ENCODE data around the gene CSAD. TPM values are rescaled to one million over a fixed set of nuclear protein-coding genes. Genes with fewer than 3 reads are reported as not detected.
"Not testable (repeated sequence)": the region's sequence is repeated elsewhere in the genome, so short reads cannot be mapped to it uniquely, and the experiment has no call there.

The CSAD gene
- total RNA-seq, 1 experiment from 2014 or later: 33.1 TPM

- H3K9me2 ChIP-seq (ENCODE audit: insufficient read depth): no peaks in the 10 kb centered on the region
- H3K36me3 ChIP-seq (ENCODE audit: low read depth): peaks cover 41% of the 10 kb centered on the region
- BruUV-seq (replicated peaks): no TSS peak
- H3K4me2 ChIP-seq: peak overlapping the region; percentile 96
- CTCF ChIA-PET: interaction anchor here (0.6 to 2.4 kb wide), 5 partner anchors 42 to 141 kb away, joined by 3 to 14 read pairs (median 4); partner anchors contain the start of genes AAAS and RARG
- peak overlapping the region; percentile 90 for H2AFZ ChIP-seq
- POLR2A ChIA-PET (ENCODE audit: unreplicated experiment): interaction anchor here (0.6 to 1.2 kb wide), 5 partner anchors 21 to 318 kb away, joined by 3 to 11 read pairs (median 7); partner anchors contain the start of genes MAP3K12 and SPRYD3
- H3F3A ChIP-seq (ENCODE audit: insufficient read depth, low read depth): peaks cover 39% of the 10 kb centered on the region
- peak overlapping the region; percentile 74 for H3K27ac ChIP-seq
- H3K79me2 ChIP-seq (ENCODE audit: low read depth): peaks cover 37% of the 10 kb centered on the region
- TF ChIP-seq EZH2 (IDR thresholded peaks at IDR 0.05; ENCODE audit: low read depth) (no peak), CTCF (conservative IDR thresholded peaks at IDR 0.05) (no peak)
- peak overlapping the region; percentile 61 for H3K4me3 ChIP-seq
- H3K4me1 ChIP-seq (replicated peaks; ENCODE audit: insufficient read depth): peaks cover 29% of the 10 kb centered on the region
- peak; percentile 74 to 80 for DNase-seq
- intact Hi-C loops (cut with micrococcal nuclease; ENCODE audit: unreplicated experiment): loop anchor here (1.0 to 2.0 kb wide), 2 partner anchors 15 to 40 kb away; no protein-coding TSS in a partner anchor
- H3K27me3 ChIP-seq (ENCODE audit: insufficient read depth, low read depth): no peaks in the 10 kb centered on the region
- no peaks in the 10 kb centered on the region for H3K9me3 ChIP-seq (ENCODE audit: insufficient read depth, low read depth)
- H4K20me1 ChIP-seq (ENCODE audit: insufficient read depth): peaks cover 21% of the 10 kb centered on the region
These were observed 363 bp upstream of the CSAD start for GRCh38 chr12:53180931-53181645.

- H3F3A ChIP-seq (ENCODE audit: insufficient read depth, low read depth): peaks cover 49% of the 10 kb centered on the region
- H3K4me3 ChIP-seq: peak overlapping the region; percentile 61
- peaks cover 27% of the 10 kb centered on the region for H3K36me3 ChIP-seq (ENCODE audit: low read depth)
- CTCF ChIA-PET: interaction anchor here (0.6 to 2.4 kb wide), 2 partner anchors 44 to 141 kb away, joined by 7 to 14 read pairs; partner anchors contain the start of gene AAAS
- H3K9me3 ChIP-seq (ENCODE audit: insufficient read depth, low read depth): no peaks in the 10 kb centered on the region
- peak overlapping the region; percentile 96 for H3K4me2 ChIP-seq
- H3K27ac ChIP-seq: peak overlapping the region; percentile 74
- no peaks in the 10 kb centered on the region for H3K9me2 ChIP-seq (ENCODE audit: insufficient read depth)
- peaks cover 21% of the 10 kb centered on the region for H4K20me1 ChIP-seq (ENCODE audit: insufficient read depth)
- no peak for DNase-seq
- peaks cover 40% of the 10 kb centered on the region for H3K4me1 ChIP-seq (replicated peaks; ENCODE audit: insufficient read depth)
- H2AFZ ChIP-seq: peak overlapping the region; percentile 90
- BruUV-seq (replicated peaks): TSS peak; percentile 83
- POLR2A ChIA-PET (ENCODE audit: unreplicated experiment): interaction anchor here (0.5 to 0.8 kb wide), 4 partner anchors 12 to 116 kb away, joined by 3 to 24 read pairs (median 8); partner anchors contain the start of gene PFDN5
- intact Hi-C loops (cut with micrococcal nuclease; ENCODE audit: unreplicated experiment): loop anchor here (2.0 to 10.0 kb wide), 2 partner anchors 41 to 115 kb away; no protein-coding TSS in a partner anchor
- H3K79me2 ChIP-seq (ENCODE audit: low read depth): peaks cover 37% of the 10 kb centered on the region
- TF ChIP-seq CTCF (conservative IDR thresholded peaks at IDR 0.05) (no peak), EZH2 (IDR thresholded peaks at IDR 0.05; ENCODE audit: low read depth) (no peak)
- no peaks in the 10 kb centered on the region for H3K27me3 ChIP-seq (ENCODE audit: insufficient read depth, low read depth)
These were observed 972 bp downstream of the CSAD start for GRCh38 chr12:53179687-53180219.

- H4K20me1 ChIP-seq (ENCODE audit: insufficient read depth): peaks cover 21% of the 10 kb centered on the region
- peaks cover 22% of the 10 kb centered on the region for H3K36me3 ChIP-seq (ENCODE audit: low read depth)
- intact Hi-C loops (cut with micrococcal nuclease; ENCODE audit: unreplicated experiment): loop anchor here (10.0 kb wide), 1 partner anchor 114 kb away; no protein-coding TSS in a partner anchor
- POLR2A ChIA-PET (ENCODE audit: unreplicated experiment); H3K9me3 ChIP-seq (ENCODE audit: insufficient read depth, low read depth); H3K27ac ChIP-seq; H3K4me3 ChIP-seq; DNase-seq; CTCF ChIA-PET; H3K27me3 ChIP-seq (ENCODE audit: insufficient read depth, low read depth); H3K9me2 ChIP-seq (ENCODE audit: insufficient read depth); H2AFZ ChIP-seq; BruUV-seq (replicated peaks): not testable (repeated sequence)
- peak overlapping the region; percentile 96; the same call in 1 of the 2 replicates for H3K4me2 ChIP-seq
- H3K79me2 ChIP-seq (ENCODE audit: low read depth): peaks cover 36% of the 10 kb centered on the region
- H3K4me1 ChIP-seq (replicated peaks; ENCODE audit: insufficient read depth): peaks cover 43% of the 10 kb centered on the region
- peaks cover 48% of the 10 kb centered on the region for H3F3A ChIP-seq (ENCODE audit: insufficient read depth, low read depth)
These were observed 1.9 kb downstream of the CSAD start for GRCh38 chr12:53178803-53179202.

- H3K4me2 ChIP-seq; H3K9me2 ChIP-seq (ENCODE audit: insufficient read depth); H3K27ac ChIP-seq; H3K4me3 ChIP-seq; H4K20me1 ChIP-seq (ENCODE audit: insufficient read depth); DNase-seq; BruUV-seq (replicated peaks); H3K27me3 ChIP-seq (ENCODE audit: insufficient read depth, low read depth); H3K36me3 ChIP-seq (ENCODE audit: low read depth); H2AFZ ChIP-seq; H3K9me3 ChIP-seq (ENCODE audit: insufficient read depth, low read depth); CTCF ChIA-PET: not testable (repeated sequence)
- intact Hi-C loops (cut with micrococcal nuclease; ENCODE audit: unreplicated experiment): loop anchor here (10.0 kb wide), 1 partner anchor 113 kb away; no protein-coding TSS in a partner anchor
- peaks cover 45% of the 10 kb centered on the region for H3F3A ChIP-seq (ENCODE audit: insufficient read depth, low read depth)
- peaks cover 23% of the 10 kb centered on the region for H3K79me2 ChIP-seq (ENCODE audit: low read depth)
- peaks cover 37% of the 10 kb centered on the region for H3K4me1 ChIP-seq (replicated peaks; ENCODE audit: insufficient read depth)
- POLR2A ChIA-PET (ENCODE audit: unreplicated experiment): interaction anchor here (0.7 kb wide), 1 partner anchor 67 kb away, joined by 5 read pairs; no protein-coding TSS in a partner anchor
These were observed 3.3 kb downstream of the CSAD start for GRCh38 chr12:53177447-53177846.
